ENCODE results near the gene HES7. TPM values are rescaled to one million over a fixed set of nuclear protein-coding genes. Genes with fewer than 3 reads are reported as not detected.

The HES7 gene
- total RNA-seq, 1 experiment from 2014 or later: 3.1 TPM

GRCh38 chr17:8166731-8167130 is 42.8 kb upstream of the HES7 start:
- Mint-ChIP-seq H3K4me3 (no peak overlapping the region), H3K4me1 (peaks cover 26% of the 10 kb centered on the region), H3K27ac (0 out of 2 replicates have a peak overlapping the region, but pooled peaks have one; percentile 22), H3K27me3 (ENCODE audit: low read depth) (no peaks in the 10 kb centered on the region), H3K36me3 (peaks cover under 1% of the 10 kb centered on the region; the same call in 1 of the 2 replicates), H3K9me3 (no peaks in the 10 kb centered on the region)
- ChIA-PET CTCF (interaction anchor here (0.6 to 1.3 kb wide), 2 partner anchors 106 to 126 kb away, joined by 3 to 4 read pairs; no protein-coding TSS in a partner anchor), POLR2A (interaction anchor here (1.3 to 1.4 kb wide), 2 partner anchors 12 to 25 kb away, joined by 4 to 5 read pairs; no protein-coding TSS in a partner anchor)
- ATAC-seq (no peak), DNase-seq (ENCODE audit: low spot score) (no peak)
- TF ChIP-seq TCF7 (CRISPR knock-in tag; IDR thresholded peaks at IDR 0.05; ENCODE audit: low read depth) (no peak), ERG (CRISPR knock-in tag; IDR thresholded peaks at IDR 0.05) (no peak), AR (CRISPR knock-in tag; IDR thresholded peaks at IDR 0.05) (no peak), GRHL2 (CRISPR knock-in tag; IDR thresholded peaks at IDR 0.05; ENCODE audit: insufficient replicate concordance, severe bottlenecking) (no peak), NFYB (CRISPR knock-in tag; conservative IDR thresholded peaks at IDR 0.05; ENCODE audit: low read depth) (no peak), ZNF671 (CRISPR knock-in tag; IDR thresholded peaks at IDR 0.05) (no peak), NFE2L1 (CRISPR knock-in tag; IDR thresholded peaks at IDR 0.05) (no peak), NR2C2 (CRISPR knock-in tag; IDR thresholded peaks at IDR 0.05) (no peak)
- TF ChIP-seq, protein P1, sequence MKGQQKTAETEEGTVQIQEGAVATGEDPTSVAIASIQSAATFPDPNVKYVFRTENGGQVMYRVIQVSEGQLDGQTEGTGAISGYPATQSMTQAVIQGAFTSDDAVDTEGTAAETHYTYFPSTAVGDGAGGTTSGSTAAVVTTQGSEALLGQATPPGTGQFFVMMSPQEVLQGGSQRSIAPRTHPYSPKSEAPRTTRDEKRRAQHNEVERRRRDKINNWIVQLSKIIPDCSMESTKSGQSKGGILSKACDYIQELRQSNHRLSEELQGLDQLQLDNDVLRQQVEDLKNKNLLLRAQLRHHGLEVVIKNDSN (CRISPR knock-in tag; IDR thresholded peaks at IDR 0.05): no peak
- TF ChIP-seq, protein P2, sequence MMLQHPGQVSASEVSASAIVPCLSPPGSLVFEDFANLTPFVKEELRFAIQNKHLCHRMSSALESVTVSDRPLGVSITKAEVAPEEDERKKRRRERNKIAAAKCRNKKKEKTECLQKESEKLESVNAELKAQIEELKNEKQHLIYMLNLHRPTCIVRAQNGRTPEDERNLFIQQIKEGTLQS (CRISPR knock-in tag; conservative IDR thresholded peaks at IDR 0.05): no peak
- TF ChIP-seq, protein P3, sequence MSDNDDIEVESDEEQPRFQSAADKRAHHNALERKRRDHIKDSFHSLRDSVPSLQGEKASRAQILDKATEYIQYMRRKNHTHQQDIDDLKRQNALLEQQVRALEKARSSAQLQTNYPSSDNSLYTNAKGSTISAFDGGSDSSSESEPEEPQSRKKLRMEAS (CRISPR knock-in tag; IDR thresholded peaks at IDR 0.05): no peak

DNA sequence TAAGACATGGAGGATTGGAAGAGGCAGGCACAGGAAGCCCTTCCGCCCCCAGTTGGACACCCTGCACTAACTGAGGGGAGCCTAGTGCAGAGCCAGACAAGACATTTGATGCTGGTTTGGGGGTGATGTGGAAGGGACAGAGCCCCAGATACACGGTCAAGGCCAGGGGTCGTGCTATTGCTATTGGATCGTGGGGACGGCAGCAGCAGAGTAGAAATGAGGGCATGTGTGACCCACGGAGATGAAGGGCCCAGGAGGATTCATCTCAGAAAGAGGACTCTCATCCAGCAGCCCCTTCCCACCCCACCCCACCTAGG is 40.9 kb upstream of the HES7 start:
- H3K27me3 Mint-ChIP-seq (ENCODE audit: low read depth): no peaks in the 10 kb centered on the region
- no peaks in the 10 kb centered on the region for H3K9me3 Mint-ChIP-seq
- peaks cover 8% of the 10 kb centered on the region for H3K36me3 Mint-ChIP-seq
- H3K27ac Mint-ChIP-seq: peak overlapping the region; percentile 88
- ATAC-seq (no peak), DNase-seq (ENCODE audit: low spot score) (no peak)
- CTCF ChIA-PET: interaction anchor here (1.2 to 1.5 kb wide), 2 partner anchors 8 to 91 kb away, joined by 6 to 10 read pairs; no protein-coding TSS in a partner anchor
- POLR2A ChIA-PET: interaction anchor here (1.0 to 2.1 kb wide), 4 partner anchors 8 to 45 kb away, joined by 3 to 39 read pairs (median 6); partner anchors contain the start of genes AURKB and PER1
- no peak for TF ChIP-seq CBFB (CRISPR knock-in tag; IDR thresholded peaks at IDR 0.05; ENCODE audit: low read depth)
- peaks cover 44% of the 10 kb centered on the region for H3K4me1 Mint-ChIP-seq
- no peak overlapping the region for H3K4me3 Mint-ChIP-seq

GRCh38 chr17:8163978-8164814 is 40.3 kb upstream of the HES7 start:
- Mint-ChIP-seq H3K4me1 (peaks cover 44% of the 10 kb centered on the region), H3K36me3 (peaks cover 8% of the 10 kb centered on the region), H3K27me3 (ENCODE audit: low read depth) (no peaks in the 10 kb centered on the region), H3K4me3 (peak overlapping the region; percentile 89), H3K9me3 (no peaks in the 10 kb centered on the region), H3K27ac (peak overlapping the region; percentile 100)
- CTCF ChIA-PET: interaction anchor here (0.6 to 1.5 kb wide), 13 partner anchors 9 to 621 kb away, joined by 3 to 10 read pairs (median 4); partner anchors contain the start of gene TMEM107
- peak; percentile 6 for ATAC-seq
- POLR2A ChIA-PET: interaction anchor here (1.0 to 2.1 kb wide), 7 partner anchors 9 to 46 kb away, joined by 3 to 39 read pairs (median 4); partner anchors contain the start of genes AURKB and PER1
- TF ChIP-seq, protein P4, sequence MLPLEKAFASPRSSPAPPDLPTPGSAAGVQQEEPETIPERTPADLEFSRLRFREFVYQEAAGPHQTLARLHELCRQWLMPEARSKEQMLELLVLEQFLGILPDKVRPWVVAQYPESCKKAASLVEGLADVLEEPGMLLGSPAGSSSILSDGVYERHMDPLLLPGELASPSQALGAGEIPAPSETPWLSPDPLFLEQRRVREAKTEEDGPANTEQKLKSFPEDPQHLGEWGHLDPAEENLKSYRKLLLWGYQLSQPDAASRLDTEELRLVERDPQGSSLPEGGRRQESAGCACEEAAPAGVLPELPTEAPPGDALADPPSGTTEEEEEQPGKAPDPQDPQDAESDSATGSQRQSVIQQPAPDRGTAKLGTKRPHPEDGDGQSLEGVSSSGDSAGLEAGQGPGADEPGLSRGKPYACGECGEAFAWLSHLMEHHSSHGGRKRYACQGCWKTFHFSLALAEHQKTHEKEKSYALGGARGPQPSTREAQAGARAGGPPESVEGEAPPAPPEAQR (CRISPR knock-in tag; IDR thresholded peaks at IDR 0.05): no peak
- no peak for TF ChIP-seq ZNF416 (CRISPR knock-in tag; IDR thresholded peaks at IDR 0.05)
- no peak for DNase-seq (ENCODE audit: low spot score)
